HFFc6 (cell line): ENCODE measurements around the gene SMIM13. TPM values are rescaled to one million over a fixed set of nuclear protein-coding genes. Genes with fewer than 3 reads are reported as not detected.

ENCODE experiments used
- DNase-seq: peaks from one replicate; pipeline ENCODE4 v3.0.0-alpha.2; 2018
- H3K27ac Mint-ChIP-seq: 2 replicates; pipeline ENCODE4 v1.8.0; 2020; ENCODE audit warnings: mild to moderate bottlenecking, mixed read lengths
- H3K27me3 Mint-ChIP-seq: 2 replicates; pipeline ENCODE4 v1.8.0; 2021; ENCODE audit warnings: mild to moderate bottlenecking, moderate library complexity, mixed read lengths; ENCODE audit not compliant: insufficient read depth
- H3K36me3 Mint-ChIP-seq: 2 replicates; pipeline ENCODE4 v1.8.0; 2021; ENCODE audit warnings: low read depth, mixed read lengths
- H3K4me1 Mint-ChIP-seq: 2 replicates; pipeline ENCODE4 v1.8.0; 2020; ENCODE audit warnings: low read depth, mixed read lengths
- H3K4me3 Mint-ChIP-seq: 2 replicates; pipeline ENCODE4 v1.8.0; 2020; ENCODE audit warnings: mild to moderate bottlenecking, moderate library complexity, mixed read lengths
- H3K9me3 Mint-ChIP-seq: 2 replicates; pipeline ENCODE4 v1.8.0; 2020; ENCODE audit warnings: mild to moderate bottlenecking, mixed read lengths
- CTCF ChIP-seq: fragments of 200-600 bp; sonication (generic); IDR thresholded peaks from 2 replicates; pipeline ENCODE4 v1.5.0; 2021; ENCODE audit warnings: antibody characterized with exemption, mild to moderate bottlenecking
- total RNA-seq, 6 experiments: library from RNA; stranded (reverse); fragmentation: NEBNext Ultra II Directional; extraction: Animal tissue kit (Norgen Biotek cat#: 25700); gene quantifications; 2 replicates in 1 of 6; 3 replicates in 5 of 6; pipeline ENCODE4 v1.2.3, GENCODE V29; 2021

Gene SMIM13
- total RNA-seq, 6 experiments from 2014 or later, result 11.9 to 16.5 (median 13.3) TPM

GRCh38 chr6:11161031-11161956 lies 67.7 kb downstream of the SMIM13 start:
- TF ChIP-seq CTCF, result no peak
- Mint-ChIP-seq H3K4me1 (peaks cover 16% of the 10 kb centered on the region), H3K9me3 (no peaks in the 10 kb centered on the region), H3K27me3 (no peaks in the 10 kb centered on the region; the same call in 1 of the 2 replicates), H3K4me3 (no peak overlapping the region), H3K36me3 (no peaks in the 10 kb centered on the region), H3K27ac (no peak overlapping the region)
- peak; percentile 26 for DNase-seq

GRCh38 chr6:11162262-11162661 lies 68.6 kb downstream of the SMIM13 start:
- H3K36me3 Mint-ChIP-seq, result no peaks in the 10 kb centered on the region
- TF ChIP-seq CTCF, result no peak
- H3K4me3 Mint-ChIP-seq, result no peak overlapping the region
- H3K27ac Mint-ChIP-seq, result no peak overlapping the region
- no peaks in the 10 kb centered on the region; the same call in 1 of the 2 replicates for H3K27me3 Mint-ChIP-seq
- no peaks in the 10 kb centered on the region for H3K9me3 Mint-ChIP-seq
- DNase-seq, result no peak
- peaks cover 16% of the 10 kb centered on the region for H3K4me1 Mint-ChIP-seq

GRCh38 chr6:11163932-11164331 lies 70.3 kb downstream of the SMIM13 start:
- H3K27ac Mint-ChIP-seq, result no peak overlapping the region
- TF ChIP-seq CTCF, result no peak
- no peaks in the 10 kb centered on the region; the same call in 1 of the 2 replicates for H3K27me3 Mint-ChIP-seq
- no peak overlapping the region for H3K4me3 Mint-ChIP-seq
- no peak for DNase-seq
- H3K9me3 Mint-ChIP-seq, result no peaks in the 10 kb centered on the region
- H3K4me1 Mint-ChIP-seq, result peaks cover 18% of the 10 kb centered on the region
- no peaks in the 10 kb centered on the region for H3K36me3 Mint-ChIP-seq

- no peaks in the 10 kb centered on the region for H3K36me3 Mint-ChIP-seq
- H3K9me3 Mint-ChIP-seq, result no peaks in the 10 kb centered on the region
- no peaks in the 10 kb centered on the region; the same call in 1 of the 2 replicates for H3K27me3 Mint-ChIP-seq
- no peak for DNase-seq
- no peak overlapping the region for H3K4me3 Mint-ChIP-seq
- H3K4me1 Mint-ChIP-seq, result peaks cover 23% of the 10 kb centered on the region
- no peak for TF ChIP-seq CTCF
- H3K27ac Mint-ChIP-seq, result no peak overlapping the region
Measured at GRCh38 chr6:11164717-11165646, 71.3 kb downstream of the SMIM13 start.

- DNase-seq, result no peak
- Mint-ChIP-seq H3K27ac (no peak overlapping the region), H3K27me3 (no peaks in the 10 kb centered on the region; the same call in 1 of the 2 replicates), H3K4me1 (peaks cover 12% of the 10 kb centered on the region), H3K9me3 (no peaks in the 10 kb centered on the region), H3K36me3 (no peaks in the 10 kb centered on the region), H3K4me3 (no peak overlapping the region)
- no peak for TF ChIP-seq CTCF
Measured at GRCh38 chr6:11166948-11167347, 73.3 kb downstream of the SMIM13 start.
